H9 (cell line): ENCODE measurements around the gene UNC5C. TPM values are rescaled to one million over a fixed set of nuclear protein-coding genes. Genes with fewer than 3 reads are reported as not detected.

Source experiments
- DNase-seq: peaks from one replicate; pipeline ENCODE4 v3.0.0-alpha.2; 2017
- H2AFZ ChIP-seq: one replicate; pipeline ENCODE4 v1.6.1; 2013; ENCODE audit warnings: mild to moderate bottlenecking, low read length, control low read depth, moderate library complexity
- H2AK5ac ChIP-seq: 2 replicates; pipeline ENCODE4 v1.6.1; 2013; ENCODE audit warnings: low read length, control low read depth, mixed read lengths; ENCODE audit not compliant: insufficient read length
- H2BK120ac ChIP-seq: one replicate; pipeline ENCODE4 v1.6.1; 2013; ENCODE audit warnings: low read depth, mild to moderate bottlenecking, low read length, control low read depth, inconsistent platforms; ENCODE audit not compliant: poor library complexity, severe bottlenecking
- H2BK12ac ChIP-seq: 2 replicates; pipeline ENCODE4 v1.6.1; 2013; ENCODE audit warnings: low read length, control low read depth, mixed read lengths, low read depth; ENCODE audit not compliant: insufficient read length
- H2BK15ac ChIP-seq: 2 replicates; pipeline ENCODE4 v1.6.1; 2013; ENCODE audit warnings: low read depth, low read length, control low read depth
- H2BK20ac ChIP-seq: one replicate; pipeline ENCODE4 v1.6.1; 2013; ENCODE audit warnings: low read depth, mild to moderate bottlenecking, low read length, control low read depth, inconsistent platforms; ENCODE audit not compliant: poor library complexity, severe bottlenecking
- H2BK5ac ChIP-seq: 2 replicates; pipeline ENCODE4 v1.6.1; 2013; ENCODE audit warnings: low read length, control low read depth, mixed read lengths; ENCODE audit not compliant: insufficient read length
- H3K14ac ChIP-seq: 2 replicates; pipeline ENCODE4 v1.6.1; 2013; ENCODE audit warnings: low read length, control low read depth; ENCODE audit not compliant: insufficient read depth
- H3K18ac ChIP-seq: 2 replicates; pipeline ENCODE4 v1.6.1; 2013; ENCODE audit warnings: low read depth, mild to moderate bottlenecking, mixed read lengths, low read length, control low read depth; ENCODE audit not compliant: insufficient read length
- H3K23ac ChIP-seq: 2 replicates; pipeline ENCODE4 v1.6.1; 2013; ENCODE audit warnings: low read length, control low read depth, mixed read lengths, low read depth; ENCODE audit not compliant: insufficient read length
- H3K23me2 ChIP-seq: 2 replicates; pipeline ENCODE4 v1.6.1; 2013; ENCODE audit warnings: low read depth, mild to moderate bottlenecking, mixed read lengths, low read length, control low read depth; ENCODE audit not compliant: insufficient read length, poor library complexity, severe bottlenecking
- H3K27ac ChIP-seq: 2 replicates; pipeline ENCODE4 v1.5.1; 2013; ENCODE audit warnings: low read length, control low read depth, mixed read lengths, low read depth; ENCODE audit not compliant: insufficient read length
- H3K27me3 ChIP-seq: 2 replicates; pipeline ENCODE4 v1.6.1; 2013; ENCODE audit warnings: low read length, control low read depth, inconsistent platforms; ENCODE audit not compliant: insufficient read depth
- H3K4ac ChIP-seq: 2 replicates; pipeline ENCODE4 v1.6.1; 2013; ENCODE audit warnings: low read depth, mild to moderate bottlenecking, control low read depth, inconsistent platforms, low read length, moderate library complexity
- H3K4me1 ChIP-seq: 2 replicates; pipeline ENCODE4 v1.6.1; 2013; ENCODE audit warnings: low read length, control low read depth, inconsistent platforms; ENCODE audit not compliant: insufficient read depth
- H3K4me2 ChIP-seq: 2 replicates; pipeline ENCODE4 v1.6.1; 2013; ENCODE audit warnings: low read length, control low read depth, mixed read lengths; ENCODE audit not compliant: insufficient read length, insufficient read depth
- H3K56ac ChIP-seq: 2 replicates; pipeline ENCODE4 v1.6.1; 2013; ENCODE audit warnings: low read depth, mild to moderate bottlenecking, mixed read lengths, low read length, control low read depth; ENCODE audit not compliant: insufficient read length
- H3K79me1 ChIP-seq: 2 replicates; pipeline ENCODE4 v1.6.1; 2013; ENCODE audit warnings: low read depth, mild to moderate bottlenecking, moderate library complexity, low read length, control low read depth, inconsistent platforms; ENCODE audit not compliant: insufficient read depth, poor library complexity, severe bottlenecking
- H3K79me2 ChIP-seq: 2 replicates; pipeline ENCODE4 v1.6.1; 2013; ENCODE audit warnings: low read length, control low read depth, inconsistent platforms; ENCODE audit not compliant: insufficient read depth
- H3K9ac ChIP-seq: 2 replicates; pipeline ENCODE4 v1.6.1; 2013; ENCODE audit warnings: low read length, control low read depth, mixed read lengths; ENCODE audit not compliant: insufficient read length; ENCODE audit errors: extremely low read depth
- H3K9me3 ChIP-seq: one replicate; pipeline ENCODE4 v1.6.1; 2013; ENCODE audit warnings: low read depth, low read length, inconsistent platforms; ENCODE audit not compliant: control insufficient read depth
- H3T11ph ChIP-seq: one replicate; pipeline ENCODE4 v1.6.1; 2013; ENCODE audit warnings: mild to moderate bottlenecking, low read length, control low read depth, inconsistent platforms
- H4K20me1 ChIP-seq: one replicate; pipeline ENCODE4 v1.6.1; 2013; ENCODE audit not compliant: control insufficient read depth, insufficient read length, insufficient read depth
- H4K5ac ChIP-seq: 2 replicates; pipeline ENCODE4 v1.6.1; 2013; ENCODE audit warnings: low read depth, mild to moderate bottlenecking, mixed read lengths, low read length, control low read depth; ENCODE audit not compliant: insufficient read length
- H4K8ac ChIP-seq: replicated peaks from 2 replicates; pipeline ENCODE4 v1.6.1; 2013; ENCODE audit warnings: low read length, control low read depth, mixed read lengths, low read depth; ENCODE audit not compliant: insufficient read length
- H4K91ac ChIP-seq: 2 replicates; pipeline ENCODE4 v1.6.1; 2013; ENCODE audit warnings: low read depth, mild to moderate bottlenecking, moderate library complexity, mixed read lengths, low read length, control low read depth; ENCODE audit not compliant: insufficient read length
- H3K27ac Mint-ChIP-seq, 3 experiments: 2 replicates in 2 of 3; 3 replicates in 1 of 3; pipeline ENCODE4 v1.8.0; 2020 to 2021; ENCODE audit warnings: mixed read lengths in 3 of 3, mild to moderate bottlenecking in 1 of 3, moderate library complexity in 1 of 3
- H3K27me3 Mint-ChIP-seq: 2 replicates; pipeline ENCODE4 v1.8.0; 2021; ENCODE audit warnings: low read depth, mild to moderate bottlenecking, moderate library complexity, mixed read lengths
- H3K36me3 Mint-ChIP-seq, 3 experiments: 2 replicates in 2 of 3; 3 replicates in 1 of 3; pipeline ENCODE4 v1.8.0; 2020 to 2021; ENCODE audit warnings: low read depth in 3 of 3, mixed read lengths in 3 of 3; ENCODE audit not compliant: insufficient read depth in 1 of 3
- H3K4me1 Mint-ChIP-seq, 2 experiments: 2 replicates each; pipeline ENCODE4 v1.8.0; 2020; ENCODE audit warnings: mixed read lengths in 2 of 2
- H3K4me3 Mint-ChIP-seq, 2 experiments: 2 replicates in 1 of 2; 3 replicates in 1 of 2; pipeline ENCODE4 v1.8.0; 2020 to 2021; ENCODE audit warnings: mild to moderate bottlenecking in 2 of 2, mixed read lengths in 2 of 2, moderate library complexity in 1 of 2
- H3K9me3 Mint-ChIP-seq, 2 experiments: 2 replicates in 1 of 2; 3 replicates in 1 of 2; pipeline ENCODE4 v1.8.0; 2020; ENCODE audit warnings: mild to moderate bottlenecking in 2 of 2, mixed read lengths in 2 of 2, moderate library complexity in 1 of 2
- WGBS: extraction: QIAGEN DNeasy Blood & Tissue Kit; methylation state at CpG from one replicate; pipeline ENCODE4 v1.1.7; 2013; ENCODE audit warnings: missing lambda C conversion rate, low lambda C conversion rate, mixed read lengths; ENCODE audit not compliant: insufficient read length; ENCODE audit errors: extremely low coverage; 5-methylcytosine and 5-hydroxymethylcytosine counted together
- total RNA-seq: library from RNA; stranded (reverse); gene quantifications from 2 replicates; pipeline ENCODE4 v1.2.1, GENCODE V29; 2021
- TF ChIP-seq, protein P1 (sequence below): fragments of 200-600 bp; sonication (generic); conservative IDR thresholded peaks from 3 replicates; pipeline ENCODE4 v1.8.0; 2021; ENCODE audit warnings: antibody characterized with exemption, mild to moderate bottlenecking

Gene UNC5C
- total RNA-seq, 1 experiment from 2014 or later, result not detected

DNA sequence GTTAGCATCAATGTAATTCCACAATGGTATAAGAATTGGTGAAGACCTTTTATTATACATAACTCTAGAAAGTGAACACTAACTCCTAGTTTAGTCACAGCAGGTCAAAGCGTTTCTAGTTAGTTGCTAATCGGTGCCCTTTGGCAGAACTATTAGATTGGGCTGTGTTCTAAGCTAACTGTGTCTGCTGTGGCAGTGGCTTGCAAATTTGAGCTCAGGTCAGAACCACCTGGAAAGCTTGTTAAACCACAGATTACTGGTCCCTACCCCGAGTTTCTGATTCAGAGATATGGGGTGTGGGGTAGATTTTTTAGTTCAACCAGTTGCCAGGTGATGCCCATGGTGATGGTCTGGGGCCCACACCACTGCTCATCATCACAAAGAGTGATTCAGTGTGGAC is 332.1 kb downstream of the UNC5C start:
- H3K4me1 Mint-ChIP-seq, result peaks cover 0 to 3% of the 10 kb centered on the region in 2 experiments; a peak in 1 of 4 replicates
- no peaks in the 10 kb centered on the region for H3K4me1 ChIP-seq
- H3K36me3 Mint-ChIP-seq, result no peaks in the 10 kb centered on the region
- H3K4me3 Mint-ChIP-seq, result no peak overlapping the region
- H3K56ac ChIP-seq, result no peak overlapping the region
- no peak overlapping the region for H3K4me2 ChIP-seq
- no peaks in the 10 kb centered on the region for H3K9me3 ChIP-seq
- H2BK12ac ChIP-seq, result no peak overlapping the region
- no peaks in the 10 kb centered on the region for H3K79me1 ChIP-seq
- no peak overlapping the region for H2BK20ac ChIP-seq
- H3K27ac ChIP-seq, result no peak overlapping the region
- H2AK5ac ChIP-seq, result no peak overlapping the region
- H4K8ac ChIP-seq, result no peak overlapping the region
- H2BK120ac ChIP-seq, result no peak overlapping the region
- no peak overlapping the region for H3T11ph ChIP-seq
- no peak overlapping the region for H3K14ac ChIP-seq
- H3K23me2 ChIP-seq, result no peaks in the 10 kb centered on the region
- no peak overlapping the region for H3K9ac ChIP-seq
- no CpG with 5 or more reads among the region's 3 CpGs for WGBS
- H4K5ac ChIP-seq, result no peak overlapping the region
- H2AFZ ChIP-seq, result no peak overlapping the region
- H2BK5ac ChIP-seq, result no peak overlapping the region
- H3K79me2 ChIP-seq, result no peaks in the 10 kb centered on the region
- TF ChIP-seq, protein P1, sequence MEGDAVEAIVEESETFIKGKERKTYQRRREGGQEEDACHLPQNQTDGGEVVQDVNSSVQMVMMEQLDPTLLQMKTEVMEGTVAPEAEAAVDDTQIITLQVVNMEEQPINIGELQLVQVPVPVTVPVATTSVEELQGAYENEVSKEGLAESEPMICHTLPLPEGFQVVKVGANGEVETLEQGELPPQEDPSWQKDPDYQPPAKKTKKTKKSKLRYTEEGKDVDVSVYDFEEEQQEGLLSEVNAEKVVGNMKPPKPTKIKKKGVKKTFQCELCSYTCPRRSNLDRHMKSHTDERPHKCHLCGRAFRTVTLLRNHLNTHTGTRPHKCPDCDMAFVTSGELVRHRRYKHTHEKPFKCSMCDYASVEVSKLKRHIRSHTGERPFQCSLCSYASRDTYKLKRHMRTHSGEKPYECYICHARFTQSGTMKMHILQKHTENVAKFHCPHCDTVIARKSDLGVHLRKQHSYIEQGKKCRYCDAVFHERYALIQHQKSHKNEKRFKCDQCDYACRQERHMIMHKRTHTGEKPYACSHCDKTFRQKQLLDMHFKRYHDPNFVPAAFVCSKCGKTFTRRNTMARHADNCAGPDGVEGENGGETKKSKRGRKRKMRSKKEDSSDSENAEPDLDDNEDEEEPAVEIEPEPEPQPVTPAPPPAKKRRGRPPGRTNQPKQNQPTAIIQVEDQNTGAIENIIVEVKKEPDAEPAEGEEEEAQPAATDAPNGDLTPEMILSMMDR, result no peak
- no peak overlapping the region for H3K27ac Mint-ChIP-seq
- no peak overlapping the region for H3K18ac ChIP-seq
- no peaks in the 10 kb centered on the region for H3K27me3 ChIP-seq
- no peak overlapping the region for H2BK15ac ChIP-seq
- no peak overlapping the region for H3K23ac ChIP-seq
- H3K4ac ChIP-seq, result no peak overlapping the region
- H3K27me3 Mint-ChIP-seq, result no peaks in the 10 kb centered on the region; the same call in 1 of the 2 replicates
- H4K20me1 ChIP-seq, result no peaks in the 10 kb centered on the region
- H3K9me3 Mint-ChIP-seq, result no peaks in the 10 kb centered on the region
- no peak overlapping the region for H4K91ac ChIP-seq
- DNase-seq, result no peak
